AG10803 (cell line): ENCODE measurements around the gene KIAA1958.

Source experiments
- DNase-seq: peaks from one replicate; pipeline ENCODE4 v3.0.0; 2010; ENCODE audit warnings: low read depth
- H3K4me3 ChIP-seq: 2 replicates; pipeline ENCODE4 v1.5.1; 2011; ENCODE audit warnings: mild to moderate bottlenecking, low read length, control low read depth
- TF ChIP-seq, protein P1 (sequence below): conservative IDR thresholded peaks from 2 replicates; pipeline ENCODE4 v1.5.1; 2011; ENCODE audit warnings: mild to moderate bottlenecking, low read length, control low read depth, inconsistent platforms

The KIAA1958 gene

GRCh38 chr9:112617371-112617770 is 130.7 kb downstream of the KIAA1958 start:
- no peak overlapping the region for H3K4me3 ChIP-seq
- TF ChIP-seq, protein P1, sequence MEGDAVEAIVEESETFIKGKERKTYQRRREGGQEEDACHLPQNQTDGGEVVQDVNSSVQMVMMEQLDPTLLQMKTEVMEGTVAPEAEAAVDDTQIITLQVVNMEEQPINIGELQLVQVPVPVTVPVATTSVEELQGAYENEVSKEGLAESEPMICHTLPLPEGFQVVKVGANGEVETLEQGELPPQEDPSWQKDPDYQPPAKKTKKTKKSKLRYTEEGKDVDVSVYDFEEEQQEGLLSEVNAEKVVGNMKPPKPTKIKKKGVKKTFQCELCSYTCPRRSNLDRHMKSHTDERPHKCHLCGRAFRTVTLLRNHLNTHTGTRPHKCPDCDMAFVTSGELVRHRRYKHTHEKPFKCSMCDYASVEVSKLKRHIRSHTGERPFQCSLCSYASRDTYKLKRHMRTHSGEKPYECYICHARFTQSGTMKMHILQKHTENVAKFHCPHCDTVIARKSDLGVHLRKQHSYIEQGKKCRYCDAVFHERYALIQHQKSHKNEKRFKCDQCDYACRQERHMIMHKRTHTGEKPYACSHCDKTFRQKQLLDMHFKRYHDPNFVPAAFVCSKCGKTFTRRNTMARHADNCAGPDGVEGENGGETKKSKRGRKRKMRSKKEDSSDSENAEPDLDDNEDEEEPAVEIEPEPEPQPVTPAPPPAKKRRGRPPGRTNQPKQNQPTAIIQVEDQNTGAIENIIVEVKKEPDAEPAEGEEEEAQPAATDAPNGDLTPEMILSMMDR = no peak
- no peak for DNase-seq

- no peak for DNase-seq
- no peak overlapping the region for H3K4me3 ChIP-seq
- TF ChIP-seq, protein P1 = no peak
Observed at GRCh38 chr9:112618385-112619009, 131.9 kb downstream of the KIAA1958 start.

GRCh38 chr9:112620388-112620787 is 133.8 kb downstream of the KIAA1958 start:
- DNase-seq = no peak
- TF ChIP-seq, protein P1 = no peak
- no peak overlapping the region for H3K4me3 ChIP-seq

DNA sequence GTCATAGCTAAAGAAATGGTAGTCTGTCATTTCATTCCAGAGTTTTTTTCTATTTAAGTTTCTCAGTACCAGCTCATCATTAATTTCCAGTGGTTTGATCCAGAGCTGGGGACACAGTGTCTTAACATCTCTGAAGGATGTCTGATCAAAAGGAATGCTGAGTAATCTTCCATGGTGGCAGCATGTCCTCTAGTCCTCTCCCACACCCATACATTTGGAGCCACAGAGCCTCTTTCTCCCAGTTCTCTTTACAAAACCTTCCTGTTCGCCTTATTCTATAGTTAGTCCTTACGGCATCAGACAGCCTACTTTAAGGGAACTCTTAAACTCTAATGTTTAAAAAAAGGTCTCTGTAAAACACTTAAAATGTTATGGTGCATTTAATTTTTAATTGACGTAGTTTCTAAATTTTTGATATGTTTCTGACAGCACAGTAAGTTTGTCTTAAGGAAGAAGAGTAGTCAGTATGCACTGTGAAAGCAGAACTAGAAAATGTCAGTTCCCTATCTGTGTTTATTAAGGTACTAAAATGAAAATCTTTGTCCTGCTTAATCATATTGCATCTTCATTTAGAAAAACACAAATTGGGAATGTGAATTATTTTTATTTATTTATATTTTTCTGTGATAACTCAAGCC is 134.5 kb downstream of the KIAA1958 start:
- TF ChIP-seq, protein P1 = no peak
- H3K4me3 ChIP-seq = no peak overlapping the region
- no peak for DNase-seq

- TF ChIP-seq, protein P1 = no peak
- no peak for DNase-seq
- no peak overlapping the region for H3K4me3 ChIP-seq
Observed at GRCh38 chr9:112623198-112623597, 136.6 kb downstream of the KIAA1958 start.

GRCh38 chr9:112624711-112625707 is 138.4 kb downstream of the KIAA1958 start:
- TF ChIP-seq, protein P1 = no peak
- H3K4me3 ChIP-seq = no peak overlapping the region
- DNase-seq = no peak
